HG03460 (cell line): ENCODE measurements around the gene BAMBI.

Experiments used
- ATAC-seq: cut with Tn5 transposase; IDR thresholded peaks from one replicate; pipeline ENCODE4 v1.9.1; 2021; ENCODE audit not compliant: unreplicated experiment

The BAMBI gene

DNA sequence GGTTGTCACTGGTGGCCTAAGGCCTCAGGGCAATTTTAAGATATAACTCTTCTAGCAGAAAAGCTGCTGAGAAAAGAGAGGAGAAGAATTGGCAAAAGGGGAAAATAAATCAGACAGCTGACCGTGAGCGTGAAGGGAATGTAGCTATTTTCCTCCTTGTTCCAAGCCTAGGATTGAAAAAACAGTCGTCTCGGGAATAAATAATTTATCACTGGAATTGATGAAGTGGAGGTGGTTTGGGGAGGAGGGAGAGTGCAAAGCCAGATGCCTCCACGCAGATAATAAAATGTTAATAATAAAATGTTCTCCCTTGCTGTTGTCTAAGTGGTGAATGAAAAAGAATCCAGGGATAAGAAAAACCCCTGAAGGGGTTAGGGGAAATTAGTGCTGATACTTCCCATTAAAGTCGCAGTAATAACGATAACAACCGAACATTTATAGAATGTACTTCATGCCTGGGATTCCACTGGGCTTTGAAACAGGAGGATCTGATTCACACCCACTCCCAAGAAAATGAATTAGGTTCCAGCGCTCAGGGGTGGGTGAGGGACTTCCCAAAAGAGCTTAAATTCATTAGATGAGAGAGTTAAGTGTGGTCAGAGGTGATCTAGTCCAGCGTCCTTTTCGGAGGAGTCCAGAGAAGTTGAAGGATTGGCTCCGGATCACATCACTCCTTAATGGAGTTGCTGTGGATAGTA lies 27.3 kb downstream of the BAMBI start:
- no peak for ATAC-seq

DNA sequence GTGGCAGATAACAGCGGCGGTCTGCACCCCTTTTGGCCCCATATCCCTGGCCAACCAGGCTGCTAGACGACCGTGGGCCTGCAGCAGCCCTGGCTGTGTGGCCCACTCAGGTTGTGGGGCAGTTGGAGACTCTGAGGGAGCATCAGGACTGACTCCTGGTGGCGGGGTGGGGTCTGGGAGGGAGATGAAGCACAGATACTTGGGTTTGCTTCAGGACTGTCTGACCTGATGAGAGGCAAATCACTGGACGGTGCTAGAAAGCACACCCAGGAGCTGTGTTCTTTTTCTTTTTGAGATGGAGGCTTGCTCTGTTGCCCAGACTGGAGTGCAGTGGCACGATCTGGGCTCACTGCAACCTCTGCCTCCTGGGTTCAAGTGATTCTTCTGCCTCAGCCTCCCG lies 28.2 kb downstream of the BAMBI start:
- ATAC-seq: no peak

DNA sequence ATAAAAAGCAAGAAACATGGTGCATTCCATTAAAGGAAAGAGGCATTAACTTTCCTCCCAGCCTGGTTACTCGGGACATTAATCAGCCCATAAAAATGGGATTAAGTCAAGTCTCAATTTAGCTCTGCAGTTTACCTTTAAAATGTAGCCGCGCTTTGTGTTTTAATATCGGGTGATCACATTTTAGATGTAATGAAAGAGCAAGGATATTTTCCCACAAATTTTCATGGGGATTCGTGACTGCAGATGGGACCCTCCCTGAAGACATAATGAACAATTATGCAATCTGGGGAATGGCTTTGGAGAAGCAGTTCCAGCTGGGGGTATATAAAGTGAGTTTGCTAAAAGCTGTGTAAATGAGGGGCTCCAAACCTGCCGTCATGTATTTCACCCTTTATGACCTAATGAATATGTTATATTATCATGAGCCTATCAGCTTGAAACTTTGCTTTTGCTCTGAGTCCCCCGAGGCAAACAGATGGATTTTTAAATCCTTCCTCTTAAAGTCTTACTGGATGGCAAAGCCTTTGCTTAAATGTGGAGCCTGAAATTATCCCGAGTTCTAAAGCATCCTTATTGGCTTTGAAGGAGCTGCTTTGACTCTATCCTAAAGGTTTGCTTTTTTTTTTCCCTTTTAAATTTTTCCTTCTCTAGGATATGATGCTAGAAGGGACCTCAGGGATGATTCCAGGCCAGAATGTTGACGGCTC lies 31.8 kb downstream of the BAMBI start:
- no peak for ATAC-seq

DNA sequence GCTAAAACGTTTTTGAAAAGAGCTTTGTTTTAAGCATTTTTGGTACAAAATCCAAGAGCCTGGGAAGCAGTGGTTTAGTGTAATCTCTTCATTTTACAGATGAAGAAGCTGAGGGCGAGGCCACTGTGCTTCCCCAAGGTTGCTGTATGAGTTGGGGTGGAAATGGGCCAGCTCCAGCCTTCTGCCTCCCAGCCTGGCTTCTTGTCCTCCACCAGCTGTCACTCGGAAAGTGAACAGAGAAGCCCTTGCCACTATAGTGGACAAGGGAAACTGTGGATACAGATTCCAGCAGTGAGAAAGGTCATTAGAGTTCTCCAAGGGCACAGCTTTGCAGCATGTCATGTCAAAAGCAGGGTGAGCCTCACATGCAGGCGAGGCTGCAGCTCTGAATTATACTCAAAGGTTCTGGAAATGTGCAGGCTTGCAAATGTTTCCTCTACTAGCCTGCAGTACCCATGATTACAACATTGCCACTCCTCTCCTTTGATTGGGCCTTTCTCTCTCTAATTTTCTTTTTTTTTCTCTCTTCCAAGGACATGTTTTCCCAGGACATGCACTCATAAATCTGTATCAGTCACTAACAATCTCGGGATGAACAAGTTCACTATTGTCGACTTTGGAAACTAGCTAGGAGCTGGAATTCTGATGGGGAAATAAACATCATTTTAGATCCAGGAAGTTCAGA lies 33.0 kb downstream of the BAMBI start:
- no peak for ATAC-seq

DNA sequence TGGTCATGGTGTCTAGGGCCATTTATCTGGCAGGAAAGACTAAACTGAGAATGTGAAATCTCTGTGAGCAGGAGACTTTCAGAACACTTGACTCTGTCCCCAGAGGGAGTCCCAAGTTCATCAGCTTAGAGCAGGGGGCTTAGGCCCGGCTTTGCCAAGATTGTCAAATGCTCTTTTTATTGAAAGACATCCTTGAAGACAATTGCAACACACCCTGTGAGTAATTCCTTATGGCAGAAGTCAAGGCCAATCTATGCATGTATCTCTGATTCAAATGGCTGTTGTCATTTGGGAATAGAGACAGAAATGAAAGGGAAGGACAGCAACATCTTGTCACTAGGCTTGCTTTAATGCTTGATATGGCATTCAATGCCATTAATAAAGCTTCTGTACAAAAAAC lies 33.7 kb downstream of the BAMBI start:
- ATAC-seq: no peak

DNA sequence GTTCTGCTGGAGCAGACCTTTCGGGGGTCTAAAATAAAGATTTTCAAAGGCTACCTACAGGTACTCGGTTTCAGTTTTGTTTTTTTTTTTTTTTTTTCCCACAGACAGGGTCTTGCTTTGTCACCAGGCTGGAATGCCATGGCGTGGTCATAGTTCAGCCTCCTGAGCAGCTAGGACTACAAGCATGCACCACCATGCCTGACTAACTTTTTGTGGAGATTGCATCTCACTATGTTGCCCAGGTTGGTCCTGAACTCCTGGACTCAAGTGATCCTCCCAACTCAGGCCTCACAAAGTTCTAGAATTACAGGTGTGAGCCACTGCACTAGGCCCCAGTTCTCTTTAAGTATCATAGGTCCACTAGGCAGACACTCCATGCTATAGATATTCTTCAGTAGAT lies 34.5 kb downstream of the BAMBI start:
- ATAC-seq: no peak

DNA sequence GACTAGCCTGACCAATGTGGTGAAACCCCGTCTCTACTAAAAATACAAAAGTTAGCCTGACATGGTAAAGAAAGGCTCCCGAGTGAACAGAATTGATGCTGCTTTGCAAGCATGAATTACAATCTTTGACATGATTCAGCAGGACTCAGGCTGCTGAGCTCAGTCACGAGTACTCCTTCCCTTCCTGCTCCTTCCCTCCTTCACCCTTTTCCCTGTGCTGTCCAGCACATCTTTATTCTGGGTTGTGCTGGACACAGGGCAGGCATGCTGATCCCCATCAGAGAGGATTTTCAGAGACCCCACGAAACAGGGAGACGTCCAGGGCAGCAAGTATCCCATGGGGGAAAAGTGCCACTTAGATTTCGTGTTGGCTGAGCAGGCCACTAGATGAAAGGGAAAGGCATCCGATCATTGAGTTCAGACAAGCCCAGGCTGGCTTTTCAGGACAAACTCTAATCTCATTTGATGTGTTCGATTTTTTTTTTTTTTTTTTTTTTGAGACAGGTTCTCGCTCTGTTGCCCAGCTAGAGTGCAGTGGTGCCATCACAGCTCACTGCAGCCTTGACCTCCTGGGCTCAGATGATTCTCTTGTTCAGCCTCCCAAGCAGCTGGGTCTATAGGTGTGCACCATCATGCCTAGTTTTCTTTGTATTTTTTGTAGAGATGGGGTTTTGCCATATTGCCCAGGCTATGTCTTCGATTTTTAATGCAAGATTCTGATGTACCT lies 36.5 kb downstream of the BAMBI start:
- no peak for ATAC-seq

DNA sequence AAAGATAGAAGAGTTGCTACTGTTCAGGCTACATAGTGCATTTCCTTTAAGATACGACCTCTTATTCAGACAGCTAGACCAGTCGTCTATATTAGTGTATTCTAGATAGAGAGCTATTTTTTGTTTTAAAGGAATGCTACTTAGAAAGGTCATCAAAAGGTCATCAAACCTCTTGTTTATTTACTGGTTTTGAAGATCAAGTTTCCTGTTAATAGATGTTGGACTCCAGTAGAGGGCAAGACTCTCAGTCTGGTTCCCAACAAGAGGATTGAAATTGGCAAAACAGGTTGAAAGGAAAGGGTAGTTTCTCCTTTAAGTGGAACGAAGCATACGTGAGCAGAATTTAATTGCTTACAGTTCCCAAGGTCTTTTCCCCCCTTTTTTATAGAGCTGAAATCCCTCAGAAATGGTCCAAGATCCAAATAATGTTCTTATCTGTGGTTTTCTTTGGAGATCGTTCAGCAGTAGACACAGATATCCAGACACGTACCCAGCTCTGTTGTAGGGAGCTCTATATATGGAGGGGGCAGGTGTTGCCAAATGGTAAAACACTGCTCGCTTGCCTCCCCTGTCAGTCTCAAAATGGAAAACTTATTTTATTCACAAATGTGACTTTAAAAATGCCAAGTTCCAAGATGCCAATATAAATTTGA lies 37.2 kb downstream of the BAMBI start:
- no peak for ATAC-seq

DNA sequence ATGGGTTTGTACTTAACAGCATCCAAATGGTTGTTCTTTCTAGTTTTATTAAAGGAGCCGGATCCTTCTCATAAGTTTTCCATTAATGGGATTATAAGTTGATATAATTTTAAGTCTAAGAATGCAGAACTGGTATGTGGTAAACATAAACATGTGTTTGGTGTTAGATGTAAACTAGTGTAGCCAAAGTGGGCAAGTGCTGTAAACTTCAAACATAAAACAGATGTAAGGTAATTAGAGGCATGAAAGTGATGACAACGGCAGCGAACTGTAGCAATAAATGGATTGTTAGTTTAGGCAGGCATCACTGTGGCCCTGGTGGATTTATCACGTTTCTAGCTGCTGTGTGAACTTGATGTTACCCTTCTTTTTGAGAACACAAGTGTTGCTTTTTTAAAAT lies 37.9 kb downstream of the BAMBI start:
- no peak for ATAC-seq

DNA sequence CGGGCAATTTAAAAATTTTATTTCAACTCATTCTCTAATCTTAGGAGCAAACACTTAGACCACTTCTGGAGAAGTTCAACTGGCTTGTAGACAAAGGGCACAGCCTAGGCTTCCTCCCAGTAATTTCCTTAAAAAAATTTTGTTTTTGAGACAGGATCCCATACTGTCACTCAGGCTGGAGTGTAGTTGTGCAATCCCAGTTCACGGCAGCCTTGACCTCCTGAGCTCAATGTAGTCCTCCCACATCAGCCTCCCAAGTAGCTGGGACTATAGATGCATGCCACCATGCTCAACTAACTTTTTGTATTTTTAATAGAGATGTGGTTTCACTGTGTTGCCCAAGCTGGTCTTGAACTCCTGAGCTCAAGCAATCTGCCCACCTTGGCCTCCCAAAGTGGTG lies 38.4 kb downstream of the BAMBI start:
- ATAC-seq: no peak

DNA sequence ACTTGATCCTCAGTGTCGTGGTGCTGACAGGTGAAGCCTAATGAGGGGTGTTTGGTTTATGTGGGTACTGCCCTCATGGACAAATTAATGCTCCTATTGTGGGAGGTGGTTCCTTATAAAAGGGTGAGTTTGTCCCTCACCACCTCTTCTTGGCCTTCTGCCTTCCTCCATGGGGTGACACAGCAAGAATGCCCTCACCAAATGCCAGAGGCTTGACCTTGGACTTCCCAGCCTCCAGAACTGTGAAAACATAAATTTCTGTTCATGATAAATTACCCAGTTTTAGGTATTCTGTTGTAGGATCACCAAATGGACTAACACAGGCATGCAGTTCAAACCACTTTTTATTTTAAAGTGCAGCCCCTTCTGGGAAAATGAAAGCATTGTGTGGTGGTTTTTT lies 39.4 kb downstream of the BAMBI start:
- ATAC-seq: no peak

DNA sequence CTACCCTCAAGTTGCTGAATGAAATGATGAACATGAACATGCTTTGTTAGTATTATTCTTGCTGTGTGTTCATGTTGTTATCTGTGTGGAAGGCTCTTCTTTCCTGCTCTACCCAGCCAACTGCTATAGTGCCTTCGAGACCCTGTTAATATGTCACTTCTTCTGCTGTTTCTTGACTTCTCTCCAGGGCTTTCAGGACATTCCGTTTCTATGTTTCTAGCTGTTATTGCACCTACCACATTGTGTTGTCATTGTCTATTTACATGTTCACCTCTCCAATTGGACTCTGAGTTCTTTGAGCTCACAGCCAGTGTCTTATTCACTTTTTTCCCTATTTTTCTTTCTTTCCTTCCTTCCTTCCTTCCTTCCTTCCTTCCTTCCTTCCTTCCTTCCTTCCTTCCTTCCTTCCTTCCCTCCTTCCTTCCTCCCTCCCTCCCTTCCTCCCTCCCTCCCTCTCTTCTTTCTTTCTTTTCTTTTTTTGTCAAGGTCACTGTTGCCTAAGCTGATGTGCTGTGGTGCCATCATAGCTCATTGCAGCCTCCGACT lies 40.4 kb downstream of the BAMBI start:
- no peak for ATAC-seq

DNA sequence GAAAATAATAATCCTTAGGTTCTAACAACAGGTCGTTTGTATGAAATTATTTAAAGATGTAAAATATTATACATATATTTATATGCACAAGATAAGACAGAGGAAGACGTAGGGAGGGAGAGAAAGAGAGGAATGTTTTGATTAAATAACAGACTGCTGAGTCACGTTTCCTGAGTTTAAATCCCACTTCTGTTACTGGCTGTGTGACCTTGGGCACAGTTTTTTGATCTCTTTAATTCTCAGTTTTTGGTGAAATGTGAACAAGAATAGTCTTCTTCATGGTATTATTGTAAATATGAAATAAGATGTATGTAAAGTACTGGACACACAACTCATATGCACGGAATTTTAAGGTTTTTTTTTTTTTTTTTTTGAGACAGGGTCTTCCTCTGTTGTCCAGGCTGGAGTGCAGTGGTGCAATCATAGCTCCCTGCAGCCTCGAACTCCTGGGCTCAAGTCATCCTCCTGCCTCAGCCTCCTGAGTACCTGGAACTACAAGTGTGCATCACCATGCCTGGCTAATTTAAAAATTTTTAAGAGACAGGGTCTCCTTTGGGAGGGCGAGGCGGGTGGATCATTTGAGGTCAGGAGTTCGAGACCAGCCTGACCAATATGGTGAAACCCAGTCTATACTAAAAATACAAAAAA lies 42.6 kb downstream of the BAMBI start:
- no peak for ATAC-seq

DNA sequence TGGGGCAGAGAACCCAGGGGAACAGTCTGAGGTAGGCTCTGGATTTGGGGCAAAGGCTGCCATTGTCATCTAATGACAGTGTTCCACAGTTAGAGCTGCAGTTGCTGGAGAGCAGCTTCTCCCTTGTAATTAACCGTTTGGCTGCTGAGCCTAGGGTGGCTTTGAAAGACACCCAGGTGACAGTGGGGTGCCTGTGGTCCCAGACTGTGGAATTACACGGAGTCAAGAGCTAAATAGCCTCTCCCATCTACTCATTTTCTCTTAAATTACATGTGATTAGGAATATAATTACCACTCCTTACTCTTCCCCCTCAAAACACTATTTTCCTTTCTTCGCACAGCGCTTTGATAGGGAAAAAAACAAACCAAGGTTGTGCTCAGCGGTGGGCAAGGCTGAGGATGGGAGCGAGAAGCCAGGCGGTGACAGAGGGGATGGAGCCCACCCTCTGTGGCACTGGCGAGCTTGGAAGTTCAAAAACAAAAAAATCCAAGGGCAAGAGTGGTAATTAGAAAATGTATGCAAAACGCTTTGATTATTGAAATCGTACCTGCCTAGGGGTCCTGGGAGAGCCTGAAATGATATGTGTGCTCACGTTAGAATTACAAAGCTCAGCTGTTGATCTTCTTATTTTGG lies 44.1 kb downstream of the BAMBI start:
- no peak for ATAC-seq

DNA sequence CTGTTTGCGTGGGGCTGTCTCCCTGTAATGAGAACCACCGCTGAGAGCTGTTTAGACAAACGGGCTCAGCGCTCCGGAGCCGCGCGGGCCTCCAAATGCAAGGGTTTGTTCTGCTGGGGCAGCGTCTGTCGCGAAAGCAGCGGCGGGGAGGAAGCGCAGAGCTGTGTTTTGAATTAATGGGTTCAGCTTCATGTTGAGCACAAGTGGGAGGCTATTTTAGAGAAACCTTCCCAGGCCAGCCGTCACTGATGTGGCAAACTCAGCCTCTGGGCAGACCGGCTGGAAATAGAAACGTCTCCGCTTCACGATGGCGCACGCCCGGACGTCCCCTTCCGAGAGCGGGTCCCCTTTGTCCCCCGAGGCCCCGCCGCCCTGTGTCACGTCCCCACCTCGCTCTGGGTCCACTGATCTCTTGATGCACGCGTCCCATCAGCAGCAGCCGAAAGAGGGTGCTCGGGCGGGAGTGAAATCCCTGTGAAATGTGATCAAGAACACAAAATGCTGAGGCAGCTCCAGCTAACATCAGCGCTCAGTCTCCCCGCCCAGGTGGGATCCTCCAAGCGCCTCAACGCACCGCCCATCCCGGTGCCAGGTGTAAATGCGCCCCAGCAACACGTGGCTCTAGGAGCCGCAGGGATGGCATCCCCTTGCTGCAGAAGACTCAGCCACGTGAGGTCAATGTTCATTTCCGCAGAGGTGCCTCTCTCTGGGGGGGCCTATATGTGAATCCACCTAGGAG lies 44.9 kb downstream of the BAMBI start:
- no peak for ATAC-seq

DNA sequence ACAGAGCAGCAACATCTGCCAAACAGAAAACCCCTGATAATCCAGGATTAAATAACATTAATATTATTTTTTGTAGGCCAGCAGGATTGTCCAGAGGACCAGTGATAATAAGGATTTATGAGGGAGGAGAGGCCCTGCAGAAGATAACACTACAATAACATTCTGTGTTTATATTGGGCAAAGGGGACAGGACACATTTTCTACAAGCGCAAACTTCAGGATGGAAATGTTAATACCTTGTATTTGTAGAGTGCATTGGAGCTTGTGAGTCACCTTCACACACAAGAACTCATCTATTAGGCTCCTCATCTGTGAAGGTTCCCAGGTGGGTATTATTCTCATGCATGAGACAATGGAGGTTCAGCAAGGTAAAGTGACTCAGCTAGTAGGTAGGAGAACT lies 51.0 kb downstream of the BAMBI start:
- ATAC-seq: no peak

DNA sequence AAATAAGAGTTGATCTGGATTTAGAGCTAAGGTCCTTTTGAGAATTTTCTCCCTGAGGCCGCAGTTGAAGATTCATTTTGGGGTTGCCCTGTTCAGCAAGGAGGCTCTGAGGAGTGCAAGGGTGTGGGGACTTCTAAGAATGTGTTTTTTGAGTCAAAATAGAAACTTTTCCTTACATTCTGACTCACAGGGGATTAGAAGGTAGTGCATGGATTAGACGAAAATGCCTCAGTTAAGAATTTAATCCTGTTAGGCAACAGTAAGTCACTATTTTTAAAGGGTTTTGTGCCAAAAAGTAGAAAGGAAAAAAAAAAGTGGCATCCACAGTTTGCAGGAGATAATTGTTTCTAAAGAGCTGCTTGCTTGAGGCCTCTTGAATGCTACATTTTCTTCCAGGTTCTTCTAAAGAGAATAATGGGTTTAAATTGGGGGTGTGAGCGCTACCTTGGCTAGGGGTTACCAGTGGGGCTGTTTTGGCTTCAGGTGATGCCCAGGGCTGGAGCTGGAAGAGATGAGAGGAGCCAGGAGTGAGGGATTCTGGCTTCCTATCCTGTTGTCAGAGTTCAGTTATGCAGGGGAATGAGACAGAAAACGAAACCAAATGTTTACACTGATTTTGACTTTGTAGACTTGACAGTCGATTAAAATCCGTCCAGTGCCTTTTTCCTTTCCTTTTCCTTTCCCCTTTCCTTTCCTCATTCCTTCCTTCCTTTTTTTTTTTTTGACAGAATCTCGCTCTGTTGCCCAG lies 52.9 kb downstream of the BAMBI start:
- ATAC-seq: no peak

DNA sequence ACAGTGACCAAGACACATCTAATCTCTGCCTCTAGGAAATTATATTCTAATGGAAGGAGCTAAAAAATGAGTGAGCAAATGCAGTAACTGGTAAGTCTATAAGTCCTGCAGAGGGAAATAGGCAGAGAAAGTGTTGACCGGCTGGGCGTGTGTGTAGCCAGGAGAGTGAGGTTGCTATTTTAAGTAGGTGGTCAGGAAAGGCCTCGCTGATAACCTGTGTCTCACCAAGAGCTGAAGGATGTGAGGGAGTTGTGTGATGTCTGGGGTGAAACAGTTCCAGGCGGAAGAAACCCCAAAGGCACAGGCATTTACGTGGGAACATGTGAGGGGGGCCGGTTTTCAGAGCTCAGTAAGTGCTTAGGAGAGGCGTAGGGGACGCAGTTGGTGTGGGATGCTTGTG lies 54.8 kb downstream of the BAMBI start:
- no peak for ATAC-seq
